ENCODE measurements around the gene RASGEF1C. TPM values are rescaled to one million over a fixed set of nuclear protein-coding genes. Genes with fewer than 3 reads are reported as not detected.
A peak's percentile ranks its signal among the peaks of the same experiment; 100 is the strongest.

RASGEF1C gene
- total and polyA plus RNA-seq, 10 donors = 0.06 to 1.1 (median 0.21) TPM; not detected in 6

- 75 to 83% (median 80%) methylated on average over 17 of the region's 17 CpGs for WGBS, 5 donors
- TF ChIP-seq POLR2AphosphoS5 (IDR thresholded peaks at IDR 0.05) (no peak), CTCF (IDR thresholded peaks at IDR 0.05 in 8 of 11, conservative IDR thresholded peaks at IDR 0.05 in 3 of 11) (no peak), POLR2A (IDR thresholded peaks at IDR 0.05) (no peak)
- Histone ChIP-seq H3K4me1 (peaks cover 0 to 22% (median 0%) of the 10 kb centered on the region in 6 donors), H3K36me3 (no peaks in the 10 kb centered on the region), H3K4me3 (no peak overlapping the region), H3K9me3 (no peaks in the 10 kb centered on the region), H3K27me3 (replicated peaks in 1 of 7) (peaks cover 0 to 69% (median 4%) of the 10 kb centered on the region in 7 donors), H3K27ac (no peak overlapping the region)
- DNase-seq = no peak
- intact Hi-C loops (cut with DNase I; ENCODE audit: low total_unique reads) = no loop called here
Measured at GRCh38 chr5:180082633-180083420, 126.2 kb downstream of the RASGEF1C start.

- peaks cover 0 to 76% (median 4%) of the 10 kb centered on the region in 7 donors for H3K27me3 ChIP-seq (replicated peaks in 1 of 7)
- H3K27ac ChIP-seq = no peak overlapping the region
- H3K9me3 ChIP-seq = no peaks in the 10 kb centered on the region
- H3K4me1 ChIP-seq = peaks cover 0 to 22% (median 0%) of the 10 kb centered on the region in 6 donors
- 78 to 87% (median 83%) methylated on average over 5 of the region's 5 CpGs for WGBS, 5 donors
- no peak for TF ChIP-seq CTCF (IDR thresholded peaks at IDR 0.05 in 8 of 11, conservative IDR thresholded peaks at IDR 0.05 in 3 of 11)
- TF ChIP-seq POLR2A (IDR thresholded peaks at IDR 0.05) = no peak
- TF ChIP-seq POLR2AphosphoS5 (IDR thresholded peaks at IDR 0.05) = no peak
- intact Hi-C loops (cut with DNase I; ENCODE audit: low total_unique reads) = no loop called here
- no peak for DNase-seq
- H3K4me3 ChIP-seq = no peak overlapping the region
- H3K36me3 ChIP-seq = no peaks in the 10 kb centered on the region
Measured at GRCh38 chr5:180081481-180081880, 127.5 kb downstream of the RASGEF1C start.

GRCh38 chr5:180080486-180081280 lies 128.3 kb downstream of the RASGEF1C start:
- Histone ChIP-seq H3K36me3 (no peaks in the 10 kb centered on the region), H3K4me3 (peak overlapping the region in 1 of 8 donors; percentile 21), H3K27me3 (replicated peaks in 1 of 7) (peaks cover 0 to 76% (median 4%) of the 10 kb centered on the region in 7 donors), H3K27ac (no peak overlapping the region), H3K9me3 (no peaks in the 10 kb centered on the region), H3K4me1 (peaks cover 0 to 18% (median 0%) of the 10 kb centered on the region in 6 donors)
- intact Hi-C loops (cut with DNase I; ENCODE audit: low total_unique reads) = no loop called here
- no peak for DNase-seq
- 50 to 76% (median 59%) methylated on average over 23 to 24 of the region's 24 CpGs for WGBS, 5 donors
- TF ChIP-seq CTCF (IDR thresholded peaks at IDR 0.05 in 8 of 11, conservative IDR thresholded peaks at IDR 0.05 in 3 of 11) (no peak), POLR2AphosphoS5 (IDR thresholded peaks at IDR 0.05) (no peak), POLR2A (IDR thresholded peaks at IDR 0.05) (no peak)
